ENCODE measurements around the gene PNPLA2. TPM values are rescaled to one million over a fixed set of nuclear protein-coding genes. Genes with fewer than 3 reads are reported as not detected.

Gene PNPLA2
- total RNA-seq, 3 donors from 2014 or later, result 103 to 266 (median 109) TPM

GRCh38 chr11:839875-840617 lies 21.3 kb downstream of the PNPLA2 start:
- peak overlapping the region; percentile 21 to 57 for H3K27ac ChIP-seq
- H3K27me3 ChIP-seq, result no peaks in the 10 kb centered on the region
- TF ChIP-seq CTCF (IDR thresholded peaks at IDR 0.05) (no peak), POLR2A (IDR thresholded peaks at IDR 0.05) (no peak), POLR2AphosphoS5 (IDR thresholded peaks at IDR 0.05) (no peak)
- intact Hi-C loops (cut with DNase I; ENCODE audit: low total_unique reads), result no loop called here
- no peak for DNase-seq (ENCODE audit: low spot score in 2 of 2)
- no peaks in the 10 kb centered on the region for H3K9me3 ChIP-seq
- H3K36me3 ChIP-seq, result no peaks in the 10 kb centered on the region
- H3K4me3 ChIP-seq, result peak overlapping the region in 2 of 3 donors; percentile 91 to 100
- H3K4me1 ChIP-seq, result peaks cover 9 to 24% of the 10 kb centered on the region in 2 donors

- intact Hi-C loops (cut with DNase I; ENCODE audit: low total_unique reads), result no loop called here
- Histone ChIP-seq H3K36me3 (no peaks in the 10 kb centered on the region), H3K27ac (peak overlapping the region; percentile 94 to 98), H3K4me1 (peaks cover 15 to 24% of the 10 kb centered on the region in 2 donors), H3K9me3 (no peaks in the 10 kb centered on the region), H3K4me3 (peak overlapping the region; percentile 83 to 100 (median 91)), H3K27me3 (no peaks in the 10 kb centered on the region)
- no peak for DNase-seq (ENCODE audit: low spot score in 2 of 2)
- TF ChIP-seq POLR2AphosphoS5 (IDR thresholded peaks at IDR 0.05) (no peak), CTCF (IDR thresholded peaks at IDR 0.05) (no peak), POLR2A (IDR thresholded peaks at IDR 0.05) (no peak)
These were observed 23.3 kb downstream of the PNPLA2 start for GRCh38 chr11:841981-842369.

- H3K36me3 ChIP-seq, result no peaks in the 10 kb centered on the region
- peak within 1 kb of the TSS; percentile 83 to 100 (median 91) for H3K4me3 ChIP-seq
- no peaks in the 10 kb centered on the region for H3K9me3 ChIP-seq
- intact Hi-C loops (cut with DNase I; ENCODE audit: low total_unique reads), result no loop called here
- peak; percentile 79 to 92 for DNase-seq (ENCODE audit: low spot score in 2 of 2)
- peaks cover 15 to 24% of the 10 kb centered on the region in 2 donors for H3K4me1 ChIP-seq
- no peaks in the 10 kb centered on the region for H3K27me3 ChIP-seq
- peak within 1 kb of the TSS; percentile 94 to 98 for H3K27ac ChIP-seq
- peak; percentile 81 to 91 (median 89) for TF ChIP-seq POLR2AphosphoS5 (IDR thresholded peaks at IDR 0.05)
- peak in 1 of 3 donors; percentile 34 for TF ChIP-seq CTCF (IDR thresholded peaks at IDR 0.05)
- peak; percentile 48 for TF ChIP-seq POLR2A (IDR thresholded peaks at IDR 0.05)
These were observed 23.8 kb downstream of the PNPLA2 start, which contains the start of the genes POLR2L and TSPAN4 for GRCh38 chr11:842370-843002. Gene POLR2L, minus strand, starts transcription at chr11:842529. Its CDS starts 21 bp downstream, at chr11:842508. Gene TSPAN4, plus strand, starts transcription at chr11:842852. Its CDS starts 7,453 bp downstream, at chr11:850305.

GRCh38 chr11:843086-843734 lies 24.5 kb downstream of the PNPLA2 start:
- peak overlapping the region; percentile 83 to 100 (median 91) for H3K4me3 ChIP-seq
- H3K4me1 ChIP-seq, result peaks cover 15 to 27% of the 10 kb centered on the region in 2 donors
- DNase-seq (ENCODE audit: low spot score in 2 of 2), result no peak
- no peaks in the 10 kb centered on the region for H3K9me3 ChIP-seq
- peak overlapping the region; percentile 94 to 98 for H3K27ac ChIP-seq
- no peaks in the 10 kb centered on the region for H3K36me3 ChIP-seq
- TF ChIP-seq POLR2AphosphoS5 (IDR thresholded peaks at IDR 0.05), result no peak
- TF ChIP-seq CTCF (IDR thresholded peaks at IDR 0.05), result no peak
- TF ChIP-seq POLR2A (IDR thresholded peaks at IDR 0.05), result no peak
- H3K27me3 ChIP-seq, result no peaks in the 10 kb centered on the region
- intact Hi-C loops (cut with DNase I; ENCODE audit: low total_unique reads), result no loop called here
